Measurements from ENCODE around the gene SRL. TPM values are rescaled to one million over a fixed set of nuclear protein-coding genes. Genes with fewer than 3 reads are reported as not detected.
A peak's percentile ranks its signal among the peaks of the same experiment; 100 is the strongest.

The SRL gene
- total RNA-seq, 4 donors from 2014 or later = 1.2 to 3.4 (median 2.4) TPM

DNA sequence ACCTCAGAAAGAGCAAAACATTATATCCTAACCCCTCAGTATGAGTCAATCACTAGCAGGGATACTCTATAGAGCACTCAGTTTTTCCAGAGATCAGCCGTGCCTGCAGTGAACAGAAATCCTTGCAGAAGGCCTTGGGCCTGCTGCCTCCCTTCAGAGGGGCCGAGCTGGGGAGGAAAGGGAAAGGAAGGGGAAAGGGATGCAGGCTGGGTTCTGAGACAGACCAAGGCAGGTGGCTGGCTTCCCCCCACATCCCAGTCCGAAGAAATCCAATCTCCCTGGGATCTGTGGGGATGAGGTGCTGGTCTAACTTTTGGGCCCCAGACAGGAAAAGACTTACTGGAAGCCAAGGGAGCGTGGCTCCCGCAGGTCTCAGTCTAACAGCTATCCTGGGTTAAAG lies 25.3 kb downstream of the SRL start:
- Histone ChIP-seq H3K9me3 (no peaks in the 10 kb centered on the region), H3K4me3 (no peak overlapping the region), H3K36me3 (no peaks in the 10 kb centered on the region), H3K27me3 (no peaks in the 10 kb centered on the region), H3K4me1 (peaks cover 0 to 42% (median 6%) of the 10 kb centered on the region in 3 donors), H3K27ac (peak overlapping the region in 1 of 4 donors; percentile 61)
- 71 to 82% methylated on average over 1 to 2 of the region's 5 CpGs for WGBS, 2 donors (ENCODE audit: low coverage in 1 of 2)
- TF ChIP-seq POLR2A (IDR thresholded peaks at IDR 0.05) (no peak), EP300 (IDR thresholded peaks at IDR 0.05) (no peak), POLR2AphosphoS5 (IDR thresholded peaks at IDR 0.05) (no peak)
- TF ChIP-seq, protein P1, sequence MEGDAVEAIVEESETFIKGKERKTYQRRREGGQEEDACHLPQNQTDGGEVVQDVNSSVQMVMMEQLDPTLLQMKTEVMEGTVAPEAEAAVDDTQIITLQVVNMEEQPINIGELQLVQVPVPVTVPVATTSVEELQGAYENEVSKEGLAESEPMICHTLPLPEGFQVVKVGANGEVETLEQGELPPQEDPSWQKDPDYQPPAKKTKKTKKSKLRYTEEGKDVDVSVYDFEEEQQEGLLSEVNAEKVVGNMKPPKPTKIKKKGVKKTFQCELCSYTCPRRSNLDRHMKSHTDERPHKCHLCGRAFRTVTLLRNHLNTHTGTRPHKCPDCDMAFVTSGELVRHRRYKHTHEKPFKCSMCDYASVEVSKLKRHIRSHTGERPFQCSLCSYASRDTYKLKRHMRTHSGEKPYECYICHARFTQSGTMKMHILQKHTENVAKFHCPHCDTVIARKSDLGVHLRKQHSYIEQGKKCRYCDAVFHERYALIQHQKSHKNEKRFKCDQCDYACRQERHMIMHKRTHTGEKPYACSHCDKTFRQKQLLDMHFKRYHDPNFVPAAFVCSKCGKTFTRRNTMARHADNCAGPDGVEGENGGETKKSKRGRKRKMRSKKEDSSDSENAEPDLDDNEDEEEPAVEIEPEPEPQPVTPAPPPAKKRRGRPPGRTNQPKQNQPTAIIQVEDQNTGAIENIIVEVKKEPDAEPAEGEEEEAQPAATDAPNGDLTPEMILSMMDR (IDR thresholded peaks at IDR 0.05) = no peak
- ATAC-seq = no peak

DNA sequence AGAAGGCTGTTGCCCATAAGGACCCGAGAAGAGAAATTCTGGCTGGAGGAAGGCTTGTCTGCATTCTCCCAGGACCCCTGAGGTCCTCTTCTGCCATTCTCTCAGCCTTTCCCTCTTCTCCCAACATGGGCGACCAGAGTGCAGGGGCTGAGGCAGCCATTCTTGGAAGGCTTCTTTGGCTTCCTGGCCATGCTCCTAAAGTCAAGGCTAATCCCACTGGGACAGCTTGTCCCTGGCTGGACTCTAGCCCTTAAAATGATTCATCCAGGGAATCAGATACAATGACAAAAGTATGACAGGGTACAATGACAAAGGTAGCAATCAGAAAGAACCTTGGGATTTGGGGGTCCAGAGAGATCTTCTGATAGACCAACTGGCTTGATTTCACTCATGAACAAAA lies 26.8 kb downstream of the SRL start:
- Histone ChIP-seq H3K27me3 (no peaks in the 10 kb centered on the region), H3K9me3 (no peaks in the 10 kb centered on the region), H3K36me3 (no peaks in the 10 kb centered on the region), H3K4me1 (peaks cover 0 to 42% (median 6%) of the 10 kb centered on the region in 3 donors), H3K27ac (peak overlapping the region in 1 of 4 donors; percentile 76), H3K4me3 (no peak overlapping the region)
- no peak for ATAC-seq
- no CpG with 5 or more reads among the region's 2 CpGs for WGBS, 2 donors (ENCODE audit: low coverage in 1 of 2)
- TF ChIP-seq POLR2AphosphoS5 (IDR thresholded peaks at IDR 0.05) (peak; percentile 9), POLR2A (IDR thresholded peaks at IDR 0.05) (no peak), EP300 (IDR thresholded peaks at IDR 0.05) (no peak)

DNA sequence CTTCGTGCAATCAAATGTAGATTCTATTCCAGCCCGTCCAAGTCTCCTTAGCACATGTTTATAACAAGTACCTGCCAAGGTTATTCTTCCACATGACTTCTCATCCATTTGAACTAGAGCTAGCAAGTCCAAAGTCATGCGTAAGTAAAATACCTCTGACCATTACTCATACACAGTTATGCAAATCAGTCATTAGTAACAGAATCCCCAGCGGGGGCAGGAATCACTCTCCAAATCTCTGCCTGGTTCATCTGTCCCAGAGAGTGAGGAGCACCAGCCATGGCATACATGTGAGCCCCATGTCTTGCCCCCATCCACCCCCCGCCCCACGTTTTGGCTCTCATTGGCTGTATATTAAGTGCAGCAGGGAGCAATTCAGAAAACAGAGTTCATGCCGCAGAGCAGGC lies 27.7 kb downstream of the SRL start:
- Histone ChIP-seq H3K27me3 (no peaks in the 10 kb centered on the region), H3K4me1 (peaks cover 0 to 42% (median 6%) of the 10 kb centered on the region in 3 donors), H3K36me3 (no peaks in the 10 kb centered on the region), H3K4me3 (no peak overlapping the region), H3K9me3 (no peaks in the 10 kb centered on the region), H3K27ac (peak overlapping the region in 3 of 4 donors; percentile 70 to 79 (median 76))
- 33 to 47% methylated on average over 4 to 7 of the region's 7 CpGs for WGBS, 2 donors (ENCODE audit: low coverage in 1 of 2)
- peak; percentile 88 for ATAC-seq
- TF ChIP-seq, protein P1 (IDR thresholded peaks at IDR 0.05) = no peak
- no peak for TF ChIP-seq EP300 (IDR thresholded peaks at IDR 0.05)
- TF ChIP-seq POLR2AphosphoS5 (IDR thresholded peaks at IDR 0.05) = peak; percentile 85
- no peak for TF ChIP-seq POLR2A (IDR thresholded peaks at IDR 0.05)

- H3K9me3 ChIP-seq = no peaks in the 10 kb centered on the region
- TF ChIP-seq, protein P1 (IDR thresholded peaks at IDR 0.05) = no peak
- TF ChIP-seq EP300 (IDR thresholded peaks at IDR 0.05) = no peak
- no peak for TF ChIP-seq POLR2A (IDR thresholded peaks at IDR 0.05)
- TF ChIP-seq POLR2AphosphoS5 (IDR thresholded peaks at IDR 0.05) = no peak
Measured at GRCh38 chr16:4213737-4214136, 28.1 kb downstream of the SRL start.

GRCh38 chr16:4212934-4213296 lies 29.0 kb downstream of the SRL start:
- H3K36me3 ChIP-seq = no peaks in the 10 kb centered on the region
- no peak for ATAC-seq
- no peaks in the 10 kb centered on the region for H3K9me3 ChIP-seq
- no peaks in the 10 kb centered on the region for H3K27me3 ChIP-seq
- H3K4me3 ChIP-seq = no peak overlapping the region
- 80 to 100% methylated on average over 1 to 3 of the region's 3 CpGs for WGBS, 2 donors (ENCODE audit: low coverage in 1 of 2)
- H3K27ac ChIP-seq = peak overlapping the region in 3 of 4 donors; percentile 31 to 58 (median 54)
- TF ChIP-seq EP300 (IDR thresholded peaks at IDR 0.05) (no peak), POLR2A (IDR thresholded peaks at IDR 0.05) (no peak), POLR2AphosphoS5 (IDR thresholded peaks at IDR 0.05) (no peak)
- peaks cover 0 to 34% (median 6%) of the 10 kb centered on the region in 3 donors for H3K4me1 ChIP-seq

More at GRCh38 chr16:4213737-4214136, 28.1 kb downstream of the SRL start:
- Histone ChIP-seq H3K4me1 (peaks cover 0 to 42% (median 6%) of the 10 kb centered on the region in 3 donors), H3K27me3 (no peaks in the 10 kb centered on the region), H3K27ac (peak overlapping the region in 3 of 4 donors; percentile 70 to 79 (median 76)), H3K4me3 (no peak overlapping the region), H3K36me3 (no peaks in the 10 kb centered on the region)
- WGBS, 2 donors (ENCODE audit: low coverage in 1 of 2) = 75% methylated on average over 2 of the region's 6 CpGs; no CpG with 5 or more reads in 1 of the 2 donors
- ATAC-seq = no peak
